Kidney epithelial cell (primary cell): ENCODE measurements around the gene KATNA1. TPM values are rescaled to one million over a fixed set of nuclear protein-coding genes. Genes with fewer than 3 reads are reported as not detected.

ENCODE experiments used
- DNase-seq: peaks from one replicate; pipeline ENCODE4 v3.0.0-alpha.2; 2010; ENCODE audit warnings: low read depth
- H3K27me3 ChIP-seq: 2 replicates; pipeline ENCODE4 v1.6.0; 2011; ENCODE audit warnings: low read length; ENCODE audit not compliant: control insufficient read depth, insufficient read depth
- H3K36me3 ChIP-seq: 2 replicates; pipeline ENCODE4 v1.5.1; 2011; ENCODE audit warnings: low read length; ENCODE audit not compliant: control insufficient read depth, insufficient read depth
- H3K4me3 ChIP-seq: 2 replicates; pipeline ENCODE4 v1.5.1; 2011; ENCODE audit warnings: low read depth, mild to moderate bottlenecking, control low read depth, low read length
- CTCF ChIP-seq: IDR thresholded peaks from 2 replicates; pipeline ENCODE4 v1.5.1; 2011; ENCODE audit warnings: mild to moderate bottlenecking, moderate library complexity, low read length, control low read depth, inconsistent platforms; ENCODE audit not compliant: insufficient read depth, poor library complexity, severe bottlenecking
- total RNA-seq: library from RNA; depleted of rRNA; stranded (reverse); fragments of >200 nt; gene quantifications from 2 replicates; pipeline ENCODE4 v1.2.3, GENCODE V29; 2015

KATNA1 gene
- total RNA-seq, 1 donor from 2014 or later, result 16.7 TPM

DNA sequence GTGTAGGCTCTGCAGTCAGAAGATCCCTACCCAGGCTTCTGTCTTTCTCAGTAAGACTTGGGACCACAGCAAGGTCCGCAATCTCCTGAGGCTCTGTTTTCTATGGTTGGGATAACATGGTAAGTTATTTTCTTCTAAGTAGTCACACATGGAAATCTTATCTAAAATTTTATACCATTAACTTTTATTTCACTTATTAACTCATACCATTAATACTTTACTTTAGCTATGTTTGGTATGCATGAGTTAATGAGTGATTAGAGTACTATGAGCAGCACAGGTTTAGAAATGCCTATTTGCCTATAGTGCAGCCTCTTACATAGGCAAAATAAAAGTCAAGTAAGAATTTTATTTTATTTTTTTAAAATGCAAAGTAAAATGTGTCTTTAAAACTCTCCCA is 55.1 kb downstream of the KATNA1 start:
- Histone ChIP-seq H3K4me3 (no peak overlapping the region), H3K36me3 (no peaks in the 10 kb centered on the region), H3K27me3 (no peaks in the 10 kb centered on the region)
- no peak for DNase-seq
- no peak for TF ChIP-seq CTCF

GRCh38 chr6:149592983-149593382 is 55.5 kb downstream of the KATNA1 start:
- no peak for DNase-seq
- Histone ChIP-seq H3K4me3 (no peak overlapping the region), H3K36me3 (no peaks in the 10 kb centered on the region), H3K27me3 (no peaks in the 10 kb centered on the region)
- no peak for TF ChIP-seq CTCF

DNA sequence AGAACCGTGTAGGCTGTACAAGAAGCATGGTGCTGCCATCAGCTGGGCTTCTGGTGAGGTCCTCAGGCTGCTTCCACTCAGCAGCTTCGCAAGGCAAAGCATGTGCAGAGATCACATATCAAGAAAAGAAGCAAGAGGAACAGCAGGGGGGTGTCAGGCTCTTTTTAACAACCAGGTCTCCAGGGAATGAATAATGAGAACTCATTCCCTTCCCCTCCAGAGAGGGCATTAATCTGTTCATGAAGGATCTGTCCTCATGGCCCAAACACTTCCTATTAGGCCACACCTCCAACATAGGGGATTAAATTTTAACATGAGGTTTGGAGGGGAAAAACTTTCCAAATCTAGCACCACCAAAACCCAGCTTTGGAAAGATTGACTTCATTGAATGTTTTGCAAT is 62.4 kb downstream of the KATNA1 start:
- no peak for DNase-seq
- Histone ChIP-seq H3K4me3 (no peak overlapping the region), H3K36me3 (peaks cover 2% of the 10 kb centered on the region), H3K27me3 (no peaks in the 10 kb centered on the region)
- no peak for TF ChIP-seq CTCF

DNA sequence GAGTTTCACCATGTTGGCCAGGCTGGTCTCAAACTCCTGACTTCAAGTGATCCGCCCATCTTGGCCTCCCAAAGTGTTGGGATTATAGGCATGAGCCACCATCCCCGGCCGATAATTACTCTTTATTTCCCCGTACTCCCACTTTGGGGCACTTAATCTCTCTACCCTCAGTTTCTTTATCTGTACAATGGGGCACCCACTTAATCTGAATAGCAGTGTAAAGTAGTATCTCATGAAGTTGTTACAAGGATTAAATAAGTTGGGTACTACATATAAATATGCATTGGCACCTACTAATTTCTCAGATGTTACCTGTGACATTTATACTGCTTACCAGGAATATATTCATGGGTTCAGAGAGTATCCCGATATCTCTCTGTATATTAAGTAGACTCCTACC is 67.2 kb downstream of the KATNA1 start:
- TF ChIP-seq CTCF, result no peak
- no peak overlapping the region for H3K4me3 ChIP-seq

DNA sequence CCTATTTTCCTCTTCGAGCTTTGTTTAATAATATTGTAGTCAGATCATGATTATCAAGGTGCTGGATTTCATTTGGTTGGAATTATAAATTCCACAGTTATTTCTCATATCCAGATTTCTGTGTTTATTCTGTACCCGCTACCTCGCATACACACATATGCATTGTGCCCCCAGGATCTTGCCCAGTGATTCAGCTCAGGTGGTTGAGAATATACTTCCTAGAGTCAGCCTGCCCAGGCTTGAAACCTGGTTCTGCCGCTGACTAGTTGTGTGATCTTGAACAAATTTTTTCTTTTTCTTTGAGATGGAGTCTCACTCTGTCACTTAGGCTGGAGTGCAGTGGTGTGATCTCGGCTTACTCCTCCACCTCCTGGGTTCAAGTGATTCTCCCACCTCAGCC is 67.6 kb downstream of the KATNA1 start:
- no peak for DNase-seq
- Histone ChIP-seq H3K27me3 (no peaks in the 10 kb centered on the region), H3K36me3 (peaks cover 2% of the 10 kb centered on the region), H3K4me3 (no peak overlapping the region)
- TF ChIP-seq CTCF, result no peak

More for the DNA sequence above, 67.2 kb downstream of the KATNA1 start:
- Histone ChIP-seq H3K27me3 (no peaks in the 10 kb centered on the region), H3K36me3 (peaks cover 2% of the 10 kb centered on the region)
- no peak for DNase-seq

DNA sequence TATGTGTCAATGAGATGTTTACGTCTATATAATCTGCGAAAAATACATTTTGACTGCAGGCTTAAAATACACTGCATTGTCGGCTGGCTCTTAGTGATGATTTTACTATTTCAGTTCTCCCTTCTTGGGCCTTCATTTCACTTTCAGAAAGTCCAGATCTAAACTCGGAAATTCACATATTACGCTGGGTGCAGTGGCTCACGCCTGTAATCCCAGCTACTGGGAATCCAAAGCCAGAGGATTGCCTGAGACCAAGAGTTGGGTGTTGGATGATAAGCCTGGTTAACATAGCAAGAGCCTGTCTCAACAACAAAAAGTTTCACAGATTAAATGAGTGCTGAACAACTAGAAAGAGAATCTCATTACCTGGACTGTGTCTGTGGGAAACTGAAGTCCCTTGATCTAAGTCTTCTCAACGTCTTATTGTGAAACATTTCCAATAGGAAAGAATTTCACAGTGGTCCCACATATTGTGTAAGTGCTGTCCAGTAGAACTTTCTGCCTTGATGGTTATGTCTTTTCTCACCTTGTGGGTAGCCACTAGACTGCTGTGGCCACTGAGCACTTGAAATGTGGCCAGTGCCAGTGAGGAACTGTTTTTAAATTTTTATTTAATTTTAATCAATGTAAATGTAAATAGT is 80.4 kb downstream of the KATNA1 start:
- Histone ChIP-seq H3K36me3 (no peaks in the 10 kb centered on the region), H3K4me3 (no peak overlapping the region), H3K27me3 (no peaks in the 10 kb centered on the region)
- DNase-seq, result no peak
- TF ChIP-seq CTCF, result no peak
